ENCODE measurements around the gene LRRC4B.

The LRRC4B gene

GRCh38 chr19:50511069-50511822 is 57.0 kb downstream of the LRRC4B start, which contains the start of gene JOSD2 (continued):
- TF ChIP-seq ZSCAN18 (tag by site-specific recombination; IDR thresholded peaks at IDR 0.05) (peak; percentile 16; the same call in 1 of the 2 replicates), ZNF133 (tag by site-specific recombination; IDR thresholded peaks at IDR 0.05) (no peak), SCRT2 (tag by site-specific recombination; IDR thresholded peaks at IDR 0.05) (no peak; the same call in 1 of the 2 replicates), ZNF707 (tag by site-specific recombination; IDR thresholded peaks at IDR 0.05) (no peak), ZBTB44 (tag by site-specific recombination; IDR thresholded peaks at IDR 0.05) (no peak; the same call in 1 of the 2 replicates), ZNF223 (tag by site-specific recombination; IDR thresholded peaks at IDR 0.05) (no peak), MYNN (tag by site-specific recombination; IDR thresholded peaks at IDR 0.05; ENCODE audit: borderline replicate concordance) (no peak; the same call in none of the 2 replicates), ZNF423 (tag by site-specific recombination; IDR thresholded peaks at IDR 0.05) (no peak), ZNF626 (tag by site-specific recombination; IDR thresholded peaks at IDR 0.05) (no peak), ZNF580 (tag by site-specific recombination; IDR thresholded peaks at IDR 0.05) (peak; percentile 76), ATF2 (tag by site-specific recombination; IDR thresholded peaks at IDR 0.05; ENCODE audit: low read depth) (peak; percentile 99), ZBTB1 (tag by site-specific recombination; IDR thresholded peaks at IDR 0.05) (no peak), SCRT1 (tag by site-specific recombination; IDR thresholded peaks at IDR 0.05; ENCODE audit: borderline replicate concordance) (0 out of 2 replicates have a peak, but pooled peaks have one; percentile 8), GLI4 (tag by site-specific recombination; IDR thresholded peaks at IDR 0.05) (peak; percentile 48; the same call in 1 of the 2 replicates), ZNF274 (IDR thresholded peaks at IDR 0.05; ENCODE audit: low read length) (no peak), ZNF274 (tag by site-specific recombination; IDR thresholded peaks at IDR 0.05; ENCODE audit: borderline replicate concordance) (no peak), ZBTB8A (tag by site-specific recombination; IDR thresholded peaks at IDR 0.05) (peak; percentile 85), ZNF560 (tag by site-specific recombination; IDR thresholded peaks at IDR 0.05; ENCODE audit: borderline replicate concordance) (no peak), HIC1 (tag by site-specific recombination; IDR thresholded peaks at IDR 0.05) (peak; percentile 24; the same call in 1 of the 2 replicates), ZNF202 (tag by site-specific recombination; IDR thresholded peaks at IDR 0.05; ENCODE audit: borderline replicate concordance) (no peak), ZNF549 (tag by site-specific recombination; IDR thresholded peaks at IDR 0.05) (no peak), ZFP3 (tag by site-specific recombination; IDR thresholded peaks at IDR 0.05; ENCODE audit: low read depth) (no peak), ZNF610 (tag by site-specific recombination; IDR thresholded peaks at IDR 0.05; ENCODE audit: borderline replicate concordance) (peak; percentile 66; the same call in 1 of the 2 replicates), ZNF654 (tag by site-specific recombination; IDR thresholded peaks at IDR 0.05; ENCODE audit: low read depth) (no peak), ZNF174 (tag by site-specific recombination; IDR thresholded peaks at IDR 0.05) (no peak), BCL11B (tag by site-specific recombination; IDR thresholded peaks at IDR 0.05; ENCODE audit: low read depth) (no peak), ZNF510 (tag by site-specific recombination; IDR thresholded peaks at IDR 0.05; ENCODE audit: insufficient replicate concordance) (no peak), ELK4 (IDR thresholded peaks at IDR 0.05; ENCODE audit: borderline replicate concordance, low read depth, low read length) (no peak; the same call in 1 of the 2 replicates), ZEB2 (tag by site-specific recombination; IDR thresholded peaks at IDR 0.05) (0 out of 2 replicates have a peak, but pooled peaks have one; percentile 75), EGR2 (tag by site-specific recombination; IDR thresholded peaks at IDR 0.05; ENCODE audit: low read depth) (peak; percentile 76), ZNF843 (tag by site-specific recombination; IDR thresholded peaks at IDR 0.05) (peak; percentile 64; the same call in 1 of the 2 replicates), ZNF132 (tag by site-specific recombination; IDR thresholded peaks at IDR 0.05; ENCODE audit: borderline replicate concordance) (no peak)
